VCaP (cell line): ENCODE measurements around the gene SEPTIN6.
A peak's percentile ranks its signal among the peaks of the same experiment; 100 is the strongest.

Experiments used
- H3K27ac ChIP-seq: fragments of 450-650 bp; 2 replicates; pipeline ENCODE4 v1.5.1; 2017
- CTCF ChIP-seq: fragments of 450-650 bp; conservative IDR thresholded peaks from 2 replicates; pipeline ENCODE4 v1.5.1; 2017; ENCODE audit warnings: mild to moderate bottlenecking, moderate library complexity

Gene SEPTIN6

GRCh38 chrX:119693040-119693995 lies at the start of gene SEPTIN6:
Gene SEPTIN6 (minus strand): TSS chrX:119693168. CDS start chrX:119693105, 63 bp downstream.
- H3K27ac ChIP-seq = peak within 1 kb of the TSS; percentile 41
- no peak for TF ChIP-seq CTCF

- TF ChIP-seq CTCF = no peak
- no peak overlapping the region for H3K27ac ChIP-seq
Measured at GRCh38 chrX:119738742-119739141, 45.8 kb upstream of the SEPTIN6 start.

GRCh38 chrX:119736206-119736764 lies 43.3 kb upstream of the SEPTIN6 start:
- H3K27ac ChIP-seq = no peak overlapping the region
- TF ChIP-seq CTCF = no peak

- H3K27ac ChIP-seq = no peak overlapping the region
- TF ChIP-seq CTCF = no peak
Measured at GRCh38 chrX:119735467-119735866, 42.5 kb upstream of the SEPTIN6 start.

GRCh38 chrX:119734897-119735339 lies 42.0 kb upstream of the SEPTIN6 start:
- no peak overlapping the region for H3K27ac ChIP-seq
- TF ChIP-seq CTCF = no peak

- TF ChIP-seq CTCF = peak; percentile 63
- H3K27ac ChIP-seq = no peak overlapping the region
Measured at GRCh38 chrX:119729408-119730201, 36.6 kb upstream of the SEPTIN6 start.

GRCh38 chrX:119728487-119728886 lies 35.5 kb upstream of the SEPTIN6 start:
- peak; percentile 65 for TF ChIP-seq CTCF
- no peak overlapping the region for H3K27ac ChIP-seq
